Prostate gland (tissue), 2 donors: ENCODE results near the gene FHOD3.

Source experiments
- POLR2A ChIP-seq: fragments of 450-650 bp; IDR thresholded peaks from one replicate; pipeline ENCODE4 v1.6.1; 2016; ENCODE audit warnings: antibody characterized with exemption, mild to moderate bottlenecking
- POLR2AphosphoS5 ChIP-seq: sonication (generic); formaldehyde crosslinking; IDR thresholded peaks from one replicate; pipeline ENCODE4 v1.6.1; 2017; ENCODE audit warnings: antibody characterized with exemption
- TF ChIP-seq, protein P1 (sequence below), 4 experiments: fragments of 200-600 bp in 2 of 4; fragments of 450-650 bp in 2 of 4; sonication (generic) in 2 of 4; IDR thresholded peaks; 1 replicate in 3 of 4; 2 replicates in 1 of 4; pipeline ENCODE4 v1.5.1; 2016 to 2019; ENCODE audit warnings: antibody characterized with exemption in 4 of 4, mild to moderate bottlenecking in 2 of 4, moderate library complexity in 2 of 4

DNA sequence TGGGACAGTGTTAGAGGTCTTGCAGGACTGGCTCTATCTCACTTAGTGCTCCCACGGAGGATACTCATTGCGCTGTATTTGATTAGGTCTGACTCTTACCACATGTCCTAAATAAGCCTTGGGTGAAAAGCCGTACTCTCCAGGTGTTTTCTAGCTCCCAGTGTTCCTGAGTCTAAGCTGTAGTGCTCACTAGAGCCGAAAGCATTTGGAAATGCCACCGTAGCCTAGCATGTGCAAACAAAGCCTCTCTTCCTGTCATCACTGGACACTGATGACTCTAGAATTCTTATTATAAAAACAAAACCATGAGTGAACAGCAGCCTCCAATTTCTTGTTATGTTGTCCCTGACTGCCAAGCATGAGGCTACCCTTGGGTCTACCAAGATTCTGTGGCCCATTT is 325.1 kb downstream of the FHOD3 start:
- TF ChIP-seq, protein P1, sequence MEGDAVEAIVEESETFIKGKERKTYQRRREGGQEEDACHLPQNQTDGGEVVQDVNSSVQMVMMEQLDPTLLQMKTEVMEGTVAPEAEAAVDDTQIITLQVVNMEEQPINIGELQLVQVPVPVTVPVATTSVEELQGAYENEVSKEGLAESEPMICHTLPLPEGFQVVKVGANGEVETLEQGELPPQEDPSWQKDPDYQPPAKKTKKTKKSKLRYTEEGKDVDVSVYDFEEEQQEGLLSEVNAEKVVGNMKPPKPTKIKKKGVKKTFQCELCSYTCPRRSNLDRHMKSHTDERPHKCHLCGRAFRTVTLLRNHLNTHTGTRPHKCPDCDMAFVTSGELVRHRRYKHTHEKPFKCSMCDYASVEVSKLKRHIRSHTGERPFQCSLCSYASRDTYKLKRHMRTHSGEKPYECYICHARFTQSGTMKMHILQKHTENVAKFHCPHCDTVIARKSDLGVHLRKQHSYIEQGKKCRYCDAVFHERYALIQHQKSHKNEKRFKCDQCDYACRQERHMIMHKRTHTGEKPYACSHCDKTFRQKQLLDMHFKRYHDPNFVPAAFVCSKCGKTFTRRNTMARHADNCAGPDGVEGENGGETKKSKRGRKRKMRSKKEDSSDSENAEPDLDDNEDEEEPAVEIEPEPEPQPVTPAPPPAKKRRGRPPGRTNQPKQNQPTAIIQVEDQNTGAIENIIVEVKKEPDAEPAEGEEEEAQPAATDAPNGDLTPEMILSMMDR (IDR thresholded peaks at IDR 0.05) = no peak
- TF ChIP-seq POLR2A (no peak), POLR2AphosphoS5 (no peak)
